B cell (primary cell): ENCODE measurements around the gene PRKACB.

Experiments used
- CTCF ChIP-seq: fragments of 200-600 bp; IDR thresholded peaks from one replicate; pipeline ENCODE4 v1.8.0; 2022; ENCODE audit warnings: antibody characterized with exemption, mild to moderate bottlenecking
- EZH2 ChIP-seq: IDR thresholded peaks from 2 replicates; pipeline ENCODE4 v1.6.1; 2012; ENCODE audit warnings: borderline replicate concordance, low read depth, mild to moderate bottlenecking, moderate library complexity, low read length; ENCODE audit not compliant: insufficient read depth, poor library complexity, severe bottlenecking

DNA sequence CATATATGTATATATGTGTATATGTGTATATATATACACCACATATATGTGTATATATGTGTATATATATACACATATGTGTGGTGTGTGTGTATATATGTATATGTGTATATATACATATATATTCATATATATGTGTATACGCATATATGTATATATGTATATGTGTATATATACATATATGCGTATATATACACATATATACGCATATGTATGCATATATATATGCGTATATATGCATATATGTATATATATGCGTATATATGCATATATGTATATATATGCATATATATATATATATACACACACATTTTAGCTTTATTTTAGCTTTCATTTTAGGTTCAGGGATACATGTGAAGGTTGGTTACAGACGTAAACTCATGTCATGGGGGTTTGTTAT is 54.8 kb downstream of the PRKACB start:
- TF ChIP-seq CTCF (no peak), EZH2 (no peak)
